ENCODE measurements around the gene NRF1. TPM values are rescaled to one million over a fixed set of nuclear protein-coding genes. Genes with fewer than 3 reads are reported as not detected.

The NRF1 gene
- total RNA-seq, 1 experiment from 2014 or later: 22.5 TPM

GRCh38 chr7:129643550-129644170 lies 32.1 kb downstream of the NRF1 start:
- H3K79me2 ChIP-seq (ENCODE audit: low read length): peaks cover 75% of the 10 kb centered on the region
- H3K9me2 ChIP-seq (replicated peaks; ENCODE audit: insufficient read depth, low read length): no peaks in the 10 kb centered on the region
- H3K36me3 ChIP-seq (ENCODE audit: insufficient read depth, low read length): peaks cover 4% of the 10 kb centered on the region; the same call in 1 of the 2 replicates
- peak overlapping the region; percentile 25 for H3K9ac ChIP-seq (ENCODE audit: low read length)
- H2AFZ ChIP-seq (ENCODE audit: low read length): no peak overlapping the region; the same call in 1 of the 2 replicates
- H4K20me1 ChIP-seq (ENCODE audit: insufficient read depth, low read depth, low read length): no peaks in the 10 kb centered on the region
- peak overlapping the region; percentile 25; the same call in 1 of the 2 replicates for H3K4me3 ChIP-seq (ENCODE audit: low read length)
- peak overlapping the region; percentile 29; the same call in 1 of the 2 replicates for H3K27ac ChIP-seq (ENCODE audit: low read length)
- no peaks in the 10 kb centered on the region for H3K9me3 ChIP-seq (ENCODE audit: low read length)
- peak overlapping the region; percentile 40 for H3K4me2 ChIP-seq (ENCODE audit: low read depth, low read length, poor library complexity, severe bottlenecking)
- H3K4me1 ChIP-seq (ENCODE audit: low read length): peaks cover 26% of the 10 kb centered on the region
- DNase-seq: no peak
- no peaks in the 10 kb centered on the region for H3K27me3 ChIP-seq (ENCODE audit: low read length)

GRCh38 chr7:129644634-129645230 lies 33.2 kb downstream of the NRF1 start:
- H3K4me1 ChIP-seq (ENCODE audit: low read length): peaks cover 26% of the 10 kb centered on the region
- no peaks in the 10 kb centered on the region for H3K9me2 ChIP-seq (replicated peaks; ENCODE audit: insufficient read depth, low read length)
- no peak overlapping the region for H3K27ac ChIP-seq (ENCODE audit: low read length)
- no peaks in the 10 kb centered on the region for H3K9me3 ChIP-seq (ENCODE audit: low read length)
- H3K9ac ChIP-seq (ENCODE audit: low read length): no peak overlapping the region
- H3K27me3 ChIP-seq (ENCODE audit: low read length): no peaks in the 10 kb centered on the region
- H3K4me3 ChIP-seq (ENCODE audit: low read length): no peak overlapping the region
- no peak overlapping the region for H2AFZ ChIP-seq (ENCODE audit: low read length)
- H3K36me3 ChIP-seq (ENCODE audit: insufficient read depth, low read length): peaks cover 4% of the 10 kb centered on the region; the same call in 1 of the 2 replicates
- peaks cover 80% of the 10 kb centered on the region for H3K79me2 ChIP-seq (ENCODE audit: low read length)
- H3K4me2 ChIP-seq (ENCODE audit: low read depth, low read length, poor library complexity, severe bottlenecking): no peak overlapping the region
- DNase-seq: peak; percentile 49
- no peaks in the 10 kb centered on the region for H4K20me1 ChIP-seq (ENCODE audit: insufficient read depth, low read depth, low read length)

GRCh38 chr7:129646369-129647021 lies 35.0 kb downstream of the NRF1 start:
- no peak for DNase-seq
- Histone ChIP-seq H3K27ac (ENCODE audit: low read length) (no peak overlapping the region), H3K4me3 (ENCODE audit: low read length) (no peak overlapping the region), H2AFZ (ENCODE audit: low read length) (no peak overlapping the region), H3K4me1 (ENCODE audit: low read length) (peaks cover 26% of the 10 kb centered on the region), H3K79me2 (ENCODE audit: low read length) (peaks cover 81% of the 10 kb centered on the region), H3K27me3 (ENCODE audit: low read length) (no peaks in the 10 kb centered on the region), H3K9me3 (ENCODE audit: low read length) (no peaks in the 10 kb centered on the region), H4K20me1 (ENCODE audit: insufficient read depth, low read depth, low read length) (no peaks in the 10 kb centered on the region), H3K9me2 (replicated peaks; ENCODE audit: insufficient read depth, low read length) (no peaks in the 10 kb centered on the region), H3K36me3 (ENCODE audit: insufficient read depth, low read length) (no peaks in the 10 kb centered on the region), H3K4me2 (ENCODE audit: low read depth, low read length, poor library complexity, severe bottlenecking) (no peak overlapping the region), H3K9ac (ENCODE audit: low read length) (no peak overlapping the region)

- peaks cover 82% of the 10 kb centered on the region for H3K79me2 ChIP-seq (ENCODE audit: low read length)
- no peaks in the 10 kb centered on the region for H3K27me3 ChIP-seq (ENCODE audit: low read length)
- no peak overlapping the region for H3K9ac ChIP-seq (ENCODE audit: low read length)
- no peak overlapping the region for H2AFZ ChIP-seq (ENCODE audit: low read length)
- DNase-seq: no peak
- H3K27ac ChIP-seq (ENCODE audit: low read length): no peak overlapping the region
- no peak overlapping the region for H3K4me3 ChIP-seq (ENCODE audit: low read length)
- H3K9me2 ChIP-seq (replicated peaks; ENCODE audit: insufficient read depth, low read length): no peaks in the 10 kb centered on the region
- H3K9me3 ChIP-seq (ENCODE audit: low read length): no peaks in the 10 kb centered on the region
- no peak overlapping the region for H3K4me2 ChIP-seq (ENCODE audit: low read depth, low read length, poor library complexity, severe bottlenecking)
- H4K20me1 ChIP-seq (ENCODE audit: insufficient read depth, low read depth, low read length): no peaks in the 10 kb centered on the region
- H3K4me1 ChIP-seq (ENCODE audit: low read length): peaks cover 9% of the 10 kb centered on the region
- no peaks in the 10 kb centered on the region for H3K36me3 ChIP-seq (ENCODE audit: insufficient read depth, low read length)
Observed at GRCh38 chr7:129649128-129649690, 37.7 kb downstream of the NRF1 start.

GRCh38 chr7:129650056-129650758 lies 38.7 kb downstream of the NRF1 start:
- H3K4me1 ChIP-seq (ENCODE audit: low read length): peaks cover 5% of the 10 kb centered on the region
- no peak overlapping the region for H3K4me3 ChIP-seq (ENCODE audit: low read length)
- H3K9me2 ChIP-seq (replicated peaks; ENCODE audit: insufficient read depth, low read length): no peaks in the 10 kb centered on the region
- no peak overlapping the region for H3K4me2 ChIP-seq (ENCODE audit: low read depth, low read length, poor library complexity, severe bottlenecking)
- no peaks in the 10 kb centered on the region for H3K27me3 ChIP-seq (ENCODE audit: low read length)
- no peak for DNase-seq
- H3K36me3 ChIP-seq (ENCODE audit: insufficient read depth, low read length): no peaks in the 10 kb centered on the region
- no peak overlapping the region; the same call in 1 of the 2 replicates for H2AFZ ChIP-seq (ENCODE audit: low read length)
- no peaks in the 10 kb centered on the region for H3K9me3 ChIP-seq (ENCODE audit: low read length)
- no peaks in the 10 kb centered on the region for H4K20me1 ChIP-seq (ENCODE audit: insufficient read depth, low read depth, low read length)
- H3K9ac ChIP-seq (ENCODE audit: low read length): no peak overlapping the region
- H3K27ac ChIP-seq (ENCODE audit: low read length): no peak overlapping the region
- peaks cover 82% of the 10 kb centered on the region for H3K79me2 ChIP-seq (ENCODE audit: low read length)

GRCh38 chr7:129652914-129653313 lies 41.4 kb downstream of the NRF1 start:
- Histone ChIP-seq H4K20me1 (ENCODE audit: insufficient read depth, low read depth, low read length) (no peaks in the 10 kb centered on the region), H3K36me3 (ENCODE audit: insufficient read depth, low read length) (peaks cover 12% of the 10 kb centered on the region), H3K27ac (ENCODE audit: low read length) (peak overlapping the region; percentile 23; the same call in 1 of the 2 replicates), H3K9me3 (ENCODE audit: low read length) (no peaks in the 10 kb centered on the region), H3K4me1 (ENCODE audit: low read length) (peaks cover 5% of the 10 kb centered on the region), H3K4me2 (ENCODE audit: low read depth, low read length, poor library complexity, severe bottlenecking) (no peak overlapping the region), H3K9ac (ENCODE audit: low read length) (no peak overlapping the region), H3K27me3 (ENCODE audit: low read length) (no peaks in the 10 kb centered on the region), H3K4me3 (ENCODE audit: low read length) (no peak overlapping the region), H2AFZ (ENCODE audit: low read length) (no peak overlapping the region), H3K79me2 (ENCODE audit: low read length) (peaks cover 81% of the 10 kb centered on the region), H3K9me2 (replicated peaks; ENCODE audit: insufficient read depth, low read length) (no peaks in the 10 kb centered on the region)
- peak; percentile 58 for DNase-seq

- H4K20me1 ChIP-seq (ENCODE audit: insufficient read depth, low read depth, low read length): no peaks in the 10 kb centered on the region
- H3K4me3 ChIP-seq (ENCODE audit: low read length): no peak overlapping the region
- no peak overlapping the region for H2AFZ ChIP-seq (ENCODE audit: low read length)
- H3K27ac ChIP-seq (ENCODE audit: low read length): no peak overlapping the region
- H3K79me2 ChIP-seq (ENCODE audit: low read length): peaks cover 59% of the 10 kb centered on the region
- peaks cover 5% of the 10 kb centered on the region for H3K4me1 ChIP-seq (ENCODE audit: low read length)
- no peak overlapping the region for H3K4me2 ChIP-seq (ENCODE audit: low read depth, low read length, poor library complexity, severe bottlenecking)
- H3K9me2 ChIP-seq (replicated peaks; ENCODE audit: insufficient read depth, low read length): no peaks in the 10 kb centered on the region
- no peak for DNase-seq
- H3K9me3 ChIP-seq (ENCODE audit: low read length): peaks cover 7% of the 10 kb centered on the region
- no peak overlapping the region for H3K9ac ChIP-seq (ENCODE audit: low read length)
- H3K27me3 ChIP-seq (ENCODE audit: low read length): no peaks in the 10 kb centered on the region
- H3K36me3 ChIP-seq (ENCODE audit: insufficient read depth, low read length): peaks cover 30% of the 10 kb centered on the region
Observed at GRCh38 chr7:129655811-129656210, 44.3 kb downstream of the NRF1 start.

All from Karpas-422 (cell line).